NK-92 (cell line): ENCODE results near the gene PRR15L.
"Not testable (repeated sequence)": the region's sequence is repeated elsewhere in the genome, so short reads cannot be mapped to it uniquely, and the experiment has no call there.

Experiments
- DNase-seq: peaks from one replicate; lab custom pipeline; 2025; ENCODE audit not compliant: unreplicated experiment; lab: John Stamatoyannopoulos, UW

PRR15L gene

GRCh38 chr17:47941246-47942095 is 16.2 kb downstream of the PRR15L start, which contains the start of gene PNPO:
Gene PNPO (plus strand): TSS chr17:47941571. CDS start chr17:47941676, 105 bp downstream.
- DNase-seq: peak; percentile 86

GRCh38 chr17:47937941-47938340 is 19.7 kb downstream of the PRR15L start:
- no peak for DNase-seq

GRCh38 chr17:47935961-47936360 is 21.7 kb downstream of the PRR15L start:
- no peak for DNase-seq

- not testable (repeated sequence) for DNase-seq
Measured at GRCh38 chr17:47935468-47935867, 22.2 kb downstream of the PRR15L start.

GRCh38 chr17:47934856-47935255 is 22.8 kb downstream of the PRR15L start:
- no peak for DNase-seq

- DNase-seq: no peak
Measured at GRCh38 chr17:47931848-47932247, 25.8 kb downstream of the PRR15L start.

- DNase-seq: no peak
Measured at GRCh38 chr17:47929218-47930000, 28.3 kb downstream of the PRR15L start.

- DNase-seq: no peak
Measured at GRCh38 chr17:47928415-47928814, 29.3 kb downstream of the PRR15L start.

GRCh38 chr17:47927821-47928400 is 29.8 kb downstream of the PRR15L start:
- no peak for DNase-seq

GRCh38 chr17:47925678-47925988 is 32.0 kb downstream of the PRR15L start:
- DNase-seq: no peak

GRCh38 chr17:47924785-47925677 is 32.7 kb downstream of the PRR15L start:
- no peak for DNase-seq

- DNase-seq: not testable (repeated sequence)
Measured at GRCh38 chr17:47919889-47920288, 37.8 kb downstream of the PRR15L start.

GRCh38 chr17:47918991-47919390 is 38.7 kb downstream of the PRR15L start:
- no peak for DNase-seq

GRCh38 chr17:47918006-47918405 is 39.7 kb downstream of the PRR15L start:
- no peak for DNase-seq

GRCh38 chr17:47917581-47917980 is 40.1 kb downstream of the PRR15L start:
- DNase-seq: no peak

GRCh38 chr17:47916489-47917208 is 41.0 kb downstream of the PRR15L start:
- no peak for DNase-seq

GRCh38 chr17:47915776-47916398 is 41.8 kb downstream of the PRR15L start:
- DNase-seq: no peak

GRCh38 chr17:47914306-47914948 is 43.3 kb downstream of the PRR15L start:
- no peak for DNase-seq

GRCh38 chr17:47913050-47913449 is 44.6 kb downstream of the PRR15L start:
- DNase-seq: no peak
